GM23338 (cell line): ENCODE measurements around the gene EHD4. TPM values are rescaled to one million over a fixed set of nuclear protein-coding genes. Genes with fewer than 3 reads are reported as not detected.

Experiments
- ATAC-seq: fragments of 200-7000 bp; cut with Tn5 transposase; 3 replicates; pipeline ENCODE4 v1.9.1; 2020
- DNase-seq: peaks from one replicate; pipeline ENCODE4 v3.0.0-alpha.2; 2015; ENCODE audit warnings: low spot score
- H2AFZ ChIP-seq: fragments of 200-600 bp; sonication (generic); 2 replicates; pipeline ENCODE4 v1.8.0; 2016; ENCODE audit warnings: antibody characterized with exemption, mild to moderate bottlenecking, moderate library complexity
- H3F3A ChIP-seq: fragments of 200-600 bp; sonication (generic); replicated peaks from 2 replicates; pipeline ENCODE4 v1.8.0; 2017; ENCODE audit warnings: antibody characterized with exemption, mixed run types, low read depth
- H3K27ac ChIP-seq: fragments of 200-600 bp; sonication (generic); 2 replicates; pipeline ENCODE4 v1.6.1; 2016; ENCODE audit warnings: low read depth
- H3K27me3 ChIP-seq: fragments of 200-600 bp; sonication (generic); 2 replicates; pipeline ENCODE4 v1.8.0; 2016; ENCODE audit warnings: mild to moderate bottlenecking, mixed run types, moderate library complexity; ENCODE audit not compliant: insufficient read depth
- H3K36me3 ChIP-seq: fragments of 200-600 bp; sonication (generic); 2 replicates; pipeline ENCODE4 v1.8.0; 2016; ENCODE audit warnings: mild to moderate bottlenecking; ENCODE audit not compliant: insufficient read depth
- H3K4me1 ChIP-seq: fragments of 200-600 bp; sonication (generic); 2 replicates; pipeline ENCODE4 v1.8.0; 2016; ENCODE audit warnings: mild to moderate bottlenecking, moderate library complexity; ENCODE audit not compliant: insufficient read depth
- H3K4me2 ChIP-seq: fragments of 200-600 bp; sonication (generic); 2 replicates; pipeline ENCODE4 v1.7.1; 2017; ENCODE audit warnings: mixed run types
- H3K4me3 ChIP-seq: fragments of 200-600 bp; sonication (generic); 2 replicates; pipeline ENCODE4 v1.6.1; 2016; ENCODE audit warnings: mixed run types
- H3K79me2 ChIP-seq: fragments of 200-600 bp; sonication (generic); replicated peaks from 2 replicates; pipeline ENCODE4 v1.8.0; 2017; ENCODE audit warnings: mild to moderate bottlenecking; ENCODE audit not compliant: insufficient read depth
- H3K9me2 ChIP-seq: fragments of 200-600 bp; sonication (generic); 2 replicates; pipeline ENCODE4 v1.8.0; 2017; ENCODE audit not compliant: insufficient read depth
- H4K20me1 ChIP-seq: fragments of 200-600 bp; sonication (generic); replicated peaks from 2 replicates; pipeline ENCODE4 v1.8.0; 2017; ENCODE audit warnings: mild to moderate bottlenecking; ENCODE audit not compliant: insufficient read depth
- H3K27ac Mint-ChIP-seq: 2 replicates; pipeline ENCODE4 v1.8.0; 2020; ENCODE audit warnings: inconsistent platforms, mild to moderate bottlenecking, moderate library complexity, mixed read lengths
- H3K27me3 Mint-ChIP-seq: 3 replicates; pipeline ENCODE4 v1.8.0; 2022; ENCODE audit warnings: low read depth, mild to moderate bottlenecking, moderate library complexity, mixed read lengths, inconsistent platforms; ENCODE audit not compliant: insufficient read depth, poor library complexity
- H3K36me3 Mint-ChIP-seq: 3 replicates; pipeline ENCODE4 v1.8.0; 2021; ENCODE audit warnings: low read depth, mild to moderate bottlenecking, inconsistent platforms, moderate library complexity, mixed read lengths
- H3K4me1 Mint-ChIP-seq: 3 replicates; pipeline ENCODE4 v1.8.0; 2020; ENCODE audit warnings: mild to moderate bottlenecking, inconsistent platforms, mixed read lengths
- H3K4me3 Mint-ChIP-seq: 3 replicates; pipeline ENCODE4 v1.8.0; 2021; ENCODE audit warnings: moderate library complexity, mild to moderate bottlenecking, inconsistent platforms, mixed read lengths
- H3K9me3 Mint-ChIP-seq: 3 replicates; pipeline ENCODE4 v1.8.0; 2020; ENCODE audit warnings: moderate library complexity, mild to moderate bottlenecking, inconsistent platforms, mixed read lengths
- CTCF ChIP-seq, 2 experiments: fragments of 200-600 bp in 1 of 2; sonication (generic) in 1 of 2; conservative IDR thresholded peaks; 2 replicates each; pipeline versions ENCODE4 v1.5.1 to v1.6.1; 2016 to 2017; ENCODE audit warnings: antibody characterized with exemption in 2 of 2, low read depth in 2 of 2, mild to moderate bottlenecking in 2 of 2, moderate library complexity in 1 of 2
- EZH2phosphoT487 ChIP-seq: fragments of 200-600 bp; sonication (generic); IDR thresholded peaks from one replicate; pipeline ENCODE4 v1.8.1; 2018; ENCODE audit warnings: antibody characterized with exemption; ENCODE audit not compliant: unreplicated experiment
- JUNB ChIP-seq: IDR thresholded peaks from one replicate; pipeline ENCODE4 v1.6.1; 2016; ENCODE audit warnings: antibody characterized with exemption; ENCODE audit not compliant: unreplicated experiment
- NANOG ChIP-seq: IDR thresholded peaks from 2 replicates; pipeline ENCODE4 v1.6.1; 2016; ENCODE audit warnings: antibody characterized with exemption, borderline replicate concordance
- POLR2AphosphoS5 ChIP-seq: IDR thresholded peaks from 2 replicates; pipeline ENCODE4 v1.6.1; 2016; ENCODE audit warnings: antibody characterized with exemption, low read depth
- REST ChIP-seq: IDR thresholded peaks from one replicate; pipeline ENCODE4 v1.6.1; 2018; ENCODE audit warnings: antibody characterized with exemption; ENCODE audit not compliant: unreplicated experiment
- STAT1 ChIP-seq: IDR thresholded peaks from one replicate; pipeline ENCODE4 v1.6.1; 2016; ENCODE audit warnings: antibody characterized with exemption; ENCODE audit not compliant: unreplicated experiment
- ZNF114 ChIP-seq: fragments of 250-450 bp; sonication (Bioruptor Pico); IDR thresholded peaks from 2 replicates; pipeline ENCODE4 v1.5.0; 2020; ENCODE audit warnings: mild to moderate bottlenecking, moderate library complexity
- polyA plus RNA-seq: library from polyadenylated mRNA; unstranded; fragments of >200 nt; fragmentation: Nextera tagmentation; extraction: Ambion mirVana; gene quantifications from 2 replicates; pipeline ENCODE4 v1.2.1, GENCODE V29; 2016
- total RNA-seq: library from RNA; depleted of rRNA; stranded (reverse); fragments of >200 nt; shearing (Covaris generic); gene quantifications from 2 replicates; pipeline ENCODE4 v1.2.3, GENCODE V29; 2014
- TF ChIP-seq, protein P1 (sequence below): IDR thresholded peaks from 2 replicates; pipeline ENCODE4 v1.6.1; 2016; ENCODE audit warnings: antibody characterized with exemption

EHD4 gene
- total and polyA plus RNA-seq, 2 experiments from 2014 or later, result 13.0 to 31.0 TPM

DNA sequence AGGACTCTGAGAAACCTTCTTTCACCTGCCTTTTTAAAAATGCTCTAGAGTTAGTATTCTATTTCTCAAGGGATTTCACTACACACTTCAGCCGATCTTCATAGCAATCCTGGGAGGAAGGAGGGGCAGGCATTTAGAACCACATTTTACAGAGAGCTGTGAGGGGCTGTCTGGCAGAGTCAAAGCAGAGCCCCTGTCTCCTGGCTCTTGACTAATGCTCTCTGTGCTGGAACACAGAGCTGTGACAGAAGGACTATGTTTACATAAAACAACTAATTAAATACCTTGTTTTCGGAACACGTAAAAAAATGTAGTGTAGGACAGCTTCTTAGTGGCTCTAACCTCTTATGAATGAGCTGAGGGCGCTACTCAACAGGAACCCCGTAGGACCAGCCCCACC, 70.9 kb downstream of the EHD4 start:
- H3K4me2 ChIP-seq, result no peak overlapping the region
- peaks cover 7% of the 10 kb centered on the region; the same call in 1 of the 2 replicates for H3F3A ChIP-seq
- H3K9me3 Mint-ChIP-seq, result peaks cover 4% of the 10 kb centered on the region; the same call in 2 of the 3 replicates
- TF ChIP-seq JUNB (no peak), STAT1 (no peak), REST (no peak), POLR2AphosphoS5 (no peak), EZH2phosphoT487 (no peak)
- DNase-seq (no peak), ATAC-seq (no peak)
- peaks cover 9% of the 10 kb centered on the region for H3K27me3 Mint-ChIP-seq
- no peak overlapping the region for H3K27ac ChIP-seq
- H4K20me1 ChIP-seq, result peaks cover 11% of the 10 kb centered on the region; the same call in 1 of the 2 replicates
- no peaks in the 10 kb centered on the region for H3K9me2 ChIP-seq
- H3K4me1 Mint-ChIP-seq, result peaks cover 3% of the 10 kb centered on the region; the same call in 1 of the 3 replicates
- H3K27me3 ChIP-seq, result no peaks in the 10 kb centered on the region
- no peak overlapping the region for H3K27ac Mint-ChIP-seq
- peaks cover 3% of the 10 kb centered on the region; the same call in 1 of the 2 replicates for H3K36me3 ChIP-seq
- H3K4me3 Mint-ChIP-seq, result no peak overlapping the region
- H3K79me2 ChIP-seq, result 0 out of 2 replicates have a peak, but pooled peaks cover 3% of the 10 kb centered on the region
- no peak overlapping the region for H3K4me3 ChIP-seq
- no peak overlapping the region for H2AFZ ChIP-seq
- no peaks in the 10 kb centered on the region for H3K4me1 ChIP-seq
- H3K36me3 Mint-ChIP-seq, result peaks cover 45% of the 10 kb centered on the region

GRCh38 chr15:41900526-41901380, 71.6 kb downstream of the EHD4 start:
- DNase-seq, result no peak
- no peaks in the 10 kb centered on the region for H3K9me2 ChIP-seq
- ATAC-seq, result no peak
- Mint-ChIP-seq H3K27ac (no peak overlapping the region), H3K36me3 (peaks cover 38% of the 10 kb centered on the region), H3K27me3 (peaks cover 13% of the 10 kb centered on the region), H3K4me3 (no peak overlapping the region), H3K9me3 (no peaks in the 10 kb centered on the region; the same call in 2 of the 3 replicates), H3K4me1 (peaks cover 3% of the 10 kb centered on the region; the same call in 2 of the 3 replicates)
- H2AFZ ChIP-seq, result no peak overlapping the region
- peaks cover 6% of the 10 kb centered on the region; the same call in 1 of the 2 replicates for H3F3A ChIP-seq
- peaks cover 3% of the 10 kb centered on the region; the same call in 1 of the 2 replicates for H3K36me3 ChIP-seq
- no peak overlapping the region for H3K4me2 ChIP-seq
- no peaks in the 10 kb centered on the region for H3K4me1 ChIP-seq
- peaks cover 11% of the 10 kb centered on the region; the same call in 1 of the 2 replicates for H4K20me1 ChIP-seq
- H3K27ac ChIP-seq, result no peak overlapping the region
- no peak overlapping the region for H3K4me3 ChIP-seq
- no peaks in the 10 kb centered on the region for H3K27me3 ChIP-seq
- 0 out of 2 replicates have a peak, but pooled peaks cover 3% of the 10 kb centered on the region for H3K79me2 ChIP-seq
- TF ChIP-seq ZNF114 (CRISPR knock-in tag) (no peak), EZH2phosphoT487 (no peak), NANOG (no peak), CTCF (conservative IDR thresholded peaks at IDR 0.05; ENCODE audit: low read depth in 2 of 2) (no peak), JUNB (no peak), STAT1 (no peak), POLR2AphosphoS5 (no peak)
- TF ChIP-seq, protein P1, sequence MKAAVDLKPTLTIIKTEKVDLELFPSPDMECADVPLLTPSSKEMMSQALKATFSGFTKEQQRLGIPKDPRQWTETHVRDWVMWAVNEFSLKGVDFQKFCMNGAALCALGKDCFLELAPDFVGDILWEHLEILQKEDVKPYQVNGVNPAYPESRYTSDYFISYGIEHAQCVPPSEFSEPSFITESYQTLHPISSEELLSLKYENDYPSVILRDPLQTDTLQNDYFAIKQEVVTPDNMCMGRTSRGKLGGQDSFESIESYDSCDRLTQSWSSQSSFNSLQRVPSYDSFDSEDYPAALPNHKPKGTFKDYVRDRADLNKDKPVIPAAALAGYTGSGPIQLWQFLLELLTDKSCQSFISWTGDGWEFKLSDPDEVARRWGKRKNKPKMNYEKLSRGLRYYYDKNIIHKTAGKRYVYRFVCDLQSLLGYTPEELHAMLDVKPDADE, result no peak
